ENCODE results near the gene PLEKHS1. TPM values are rescaled to one million over a fixed set of nuclear protein-coding genes. Genes with fewer than 3 reads are reported as not detected.

The PLEKHS1 gene
- total RNA-seq, 2 experiments from 2014 or later, result 0.08 TPM; not detected in 1

- Mint-ChIP-seq H3K27me3 (no peaks in the 10 kb centered on the region), H3K4me1 (ENCODE audit: low read depth) (peaks cover 18% of the 10 kb centered on the region), H3K27ac (no peak overlapping the region), H3K4me3 (no peak overlapping the region), H3K9me3 (no peaks in the 10 kb centered on the region), H3K36me3 (ENCODE audit: low read depth) (peaks cover 68% of the 10 kb centered on the region)
- ChIA-PET POLR2A (no interaction called here), CTCF (no interaction called here)
- no peaks in the 10 kb centered on the region for H3K9me3 ChIP-seq (ENCODE audit: control insufficient read depth in 1 of 2, insufficient read depth in 1 of 2, low read length in 2 of 2)
- TF ChIP-seq CTCF (IDR thresholded peaks at IDR 0.05), result no peak
- H3K4me3 ChIP-seq (ENCODE audit: low read length), result no peak overlapping the region
- peaks cover 5% of the 10 kb centered on the region for H3K4me1 ChIP-seq (ENCODE audit: insufficient read depth, low read length)
- H3K36me3 ChIP-seq (ENCODE audit: insufficient read depth, low read length), result peaks cover 30% of the 10 kb centered on the region
- no peak for DNase-seq
- intact Hi-C loops (cut with DNase I, micrococcal nuclease), result no loop called here
- H3K27me3 ChIP-seq (ENCODE audit: control insufficient read depth in 1 of 2, insufficient read depth in 2 of 2, low read length in 2 of 2), result no peaks in the 10 kb centered on the region
- H3K27ac ChIP-seq (ENCODE audit: low read depth in 1 of 2, low read length in 2 of 2), result no peak overlapping the region
- no peak for ATAC-seq (ENCODE audit: poor library complexity)
Measured at GRCh38 chr10:113713640-113713982, 37.9 kb upstream of the PLEKHS1 start.

GRCh38 chr10:113716109-113716910 is 35.2 kb upstream of the PLEKHS1 start:
- Mint-ChIP-seq H3K27me3 (no peaks in the 10 kb centered on the region), H3K36me3 (ENCODE audit: low read depth) (peaks cover 83% of the 10 kb centered on the region), H3K9me3 (no peaks in the 10 kb centered on the region), H3K4me1 (ENCODE audit: low read depth) (no peaks in the 10 kb centered on the region), H3K4me3 (no peak overlapping the region), H3K27ac (no peak overlapping the region)
- Histone ChIP-seq H3K27ac (ENCODE audit: low read depth in 1 of 2, low read length in 2 of 2) (no peak overlapping the region), H3K36me3 (ENCODE audit: insufficient read depth, low read length) (peaks cover 32% of the 10 kb centered on the region), H3K4me3 (ENCODE audit: low read length) (no peak overlapping the region), H3K9me3 (ENCODE audit: control insufficient read depth in 1 of 2, insufficient read depth in 1 of 2, low read length in 2 of 2) (no peaks in the 10 kb centered on the region), H3K4me1 (ENCODE audit: insufficient read depth, low read length) (no peaks in the 10 kb centered on the region), H3K27me3 (ENCODE audit: control insufficient read depth in 1 of 2, insufficient read depth in 2 of 2, low read length in 2 of 2) (no peaks in the 10 kb centered on the region)
- no peak for TF ChIP-seq CTCF (IDR thresholded peaks at IDR 0.05)
- POLR2A ChIA-PET, result no interaction called here
- CTCF ChIA-PET, result no interaction called here
- no peak for ATAC-seq (ENCODE audit: poor library complexity)
- no peak for DNase-seq
- intact Hi-C loops (cut with DNase I, micrococcal nuclease), result no loop called here

GRCh38 chr10:113718969-113719822 is 32.3 kb upstream of the PLEKHS1 start:
- no peak overlapping the region for H3K27ac ChIP-seq (ENCODE audit: low read depth in 1 of 2, low read length in 2 of 2)
- H3K36me3 Mint-ChIP-seq (ENCODE audit: low read depth), result peaks cover 88% of the 10 kb centered on the region
- TF ChIP-seq CTCF (IDR thresholded peaks at IDR 0.05), result no peak
- no peaks in the 10 kb centered on the region for H3K9me3 ChIP-seq (ENCODE audit: control insufficient read depth in 1 of 2, insufficient read depth in 1 of 2, low read length in 2 of 2)
- no peak overlapping the region for H3K27ac Mint-ChIP-seq
- CTCF ChIA-PET, result no interaction called here
- intact Hi-C loops (cut with DNase I, micrococcal nuclease), result no loop called here
- H3K4me3 Mint-ChIP-seq, result no peak overlapping the region
- no peaks in the 10 kb centered on the region for H3K27me3 ChIP-seq (ENCODE audit: control insufficient read depth in 1 of 2, insufficient read depth in 2 of 2, low read length in 2 of 2)
- no peaks in the 10 kb centered on the region for H3K4me1 ChIP-seq (ENCODE audit: insufficient read depth, low read length)
- no peaks in the 10 kb centered on the region for H3K9me3 Mint-ChIP-seq
- H3K4me1 Mint-ChIP-seq (ENCODE audit: low read depth), result no peaks in the 10 kb centered on the region
- DNase-seq, result peak in 1 of 14 experiments; percentile 15
- H3K27me3 Mint-ChIP-seq, result no peaks in the 10 kb centered on the region
- POLR2A ChIA-PET, result no interaction called here
- ATAC-seq (ENCODE audit: poor library complexity), result no peak
- H3K4me3 ChIP-seq (ENCODE audit: low read length), result no peak overlapping the region
- peaks cover 44% of the 10 kb centered on the region for H3K36me3 ChIP-seq (ENCODE audit: insufficient read depth, low read length)
